Measurements from ENCODE around the gene GIN1.

The GIN1 gene

DNA sequence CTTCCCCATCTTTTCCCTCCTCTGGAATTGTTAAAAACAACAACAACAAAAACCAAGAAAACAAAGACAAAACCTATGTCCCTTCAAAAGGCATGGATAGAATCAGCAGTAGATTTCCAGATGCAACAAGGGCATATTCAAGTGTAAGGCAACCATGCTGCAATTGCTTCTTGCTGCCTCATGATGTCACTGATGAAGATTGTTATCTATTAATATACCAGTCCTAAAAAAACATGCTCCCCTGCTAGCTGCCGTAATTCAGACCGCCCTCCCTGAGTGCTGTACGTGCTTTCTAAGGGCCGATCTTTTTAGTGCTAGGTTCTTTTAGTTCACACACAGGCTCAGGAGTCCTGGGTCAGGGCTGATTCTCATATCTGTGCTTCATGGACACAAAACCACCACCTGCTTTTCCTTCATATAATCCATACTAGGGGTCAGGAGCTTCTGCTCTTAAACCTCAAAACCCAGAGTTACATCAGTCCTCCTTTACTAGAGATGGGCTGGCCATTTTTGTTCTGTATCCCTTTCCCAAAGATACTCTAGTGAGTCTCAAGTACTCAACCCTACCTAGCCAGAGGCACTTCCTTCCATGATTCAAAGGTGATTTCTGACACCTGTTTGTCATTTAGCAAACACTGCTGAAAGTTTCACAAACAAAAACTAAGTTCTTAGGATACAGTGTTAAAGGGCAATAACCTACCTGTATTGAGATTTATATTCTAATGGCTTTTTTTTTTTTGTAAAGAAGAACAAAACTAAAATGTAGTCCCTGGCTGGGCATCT lies 82.1 kb downstream of the GIN1 start:
- Histone ChIP-seq H3K36me3 (peaks cover 0 to 16% (median 7%) of the 10 kb centered on the region in 11 experiments; a peak in 13 of 22 replicates), H4K20me1 (no peaks in the 10 kb centered on the region), H3K27ac (no peak overlapping the region), H3K4me1 (no peaks in the 10 kb centered on the region), H3K9me3 (replicated peaks in 1 of 11) (peaks cover 16 to 25% (median 20%) of the 10 kb centered on the region in 11 experiments), H3K4me3 (no peak overlapping the region), H3K27me3 (no peaks in the 10 kb centered on the region), H3K4me2 (no peak overlapping the region), H3K9ac (no peak overlapping the region)
- no peak for TF ChIP-seq Cebpa-rat (IDR thresholded peaks at IDR 0.05)

- Histone ChIP-seq H3K4me1 (no peaks in the 10 kb centered on the region), H3K27me3 (no peaks in the 10 kb centered on the region), H3K9me3 (replicated peaks in 1 of 11) (peaks cover 16 to 32% (median 25%) of the 10 kb centered on the region in 11 experiments), H3K9ac (no peak overlapping the region), H3K27ac (no peak overlapping the region), H3K36me3 (peaks cover 0 to 25% (median 13%) of the 10 kb centered on the region in 11 experiments; a peak in 17 of 22 replicates), H3K4me3 (no peak overlapping the region), H3K4me2 (no peak overlapping the region), H4K20me1 (no peaks in the 10 kb centered on the region)
- TF ChIP-seq Cebpa-rat (IDR thresholded peaks at IDR 0.05): no peak
These were observed 83.3 kb downstream of the GIN1 start for GRCh38 chr5:103036601-103037000.
